Caki2 (cell line): Measurements from ENCODE around the gene FZR1. TPM values are rescaled to one million over a fixed set of nuclear protein-coding genes. Genes with fewer than 3 reads are reported as not detected.

Experiments
- DNase-seq: peaks from one replicate; pipeline ENCODE4 v3.0.0-alpha.2; 2015; ENCODE audit warnings: low read depth
- in situ Hi-C: cut with HindIII; loops from 2 replicates; pipeline ENCODE4 v1.10.0; 2016; ENCODE audit warnings: low sequenced_read_pairs, low pct_unique_long_range_greater_than_20kb, mixed read lengths
- total RNA-seq: library from RNA; depleted of rRNA; stranded (reverse); fragments of >200 nt; shearing (Covaris generic); gene quantifications from 2 replicates; pipeline ENCODE4 v1.2.3, GENCODE V29; 2014; ENCODE audit warnings: low replicate concordance

Gene FZR1
- total RNA-seq, 1 experiment from 2014 or later: 23.0 TPM

- in situ Hi-C loops: no loop called here
- DNase-seq: no peak
Measured at GRCh38 chr19:3535981-3536380, 29.9 kb downstream of the FZR1 start.

- in situ Hi-C loops: no loop called here
Measured at GRCh38 chr19:3536429-3537100, 30.5 kb downstream of the FZR1 start.

DNA sequence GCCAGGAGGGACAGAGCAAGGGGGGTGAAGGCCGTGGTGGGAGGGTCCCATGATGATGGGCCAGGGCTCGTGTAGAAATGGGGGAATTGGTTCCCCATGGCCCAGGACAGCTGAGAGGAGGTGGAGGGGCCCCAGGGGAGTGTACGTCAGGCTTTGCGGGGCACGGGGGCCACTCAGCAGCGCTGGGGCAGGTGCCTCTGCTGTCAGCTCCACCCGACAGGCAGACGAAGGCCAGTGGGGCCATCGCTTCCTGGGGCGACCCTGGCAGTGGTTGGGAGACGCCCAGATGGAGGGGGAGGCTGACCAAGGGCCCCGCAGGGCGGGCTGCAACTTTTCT is 31.0 kb downstream of the FZR1 start:
- in situ Hi-C loops: no loop called here
- DNase-seq: no peak

More at GRCh38 chr19:3536429-3537100, 30.5 kb downstream of the FZR1 start:
- DNase-seq: no peak

- DNase-seq: no peak
- in situ Hi-C loops: no loop called here
Measured at GRCh38 chr19:3537438-3538240, 31.5 kb downstream of the FZR1 start.

- DNase-seq: no peak
- in situ Hi-C loops: no loop called here
Measured at GRCh38 chr19:3538258-3538929, 32.3 kb downstream of the FZR1 start.

- in situ Hi-C loops: no loop called here
- no peak for DNase-seq
Measured at GRCh38 chr19:3538965-3539755, 33.0 kb downstream of the FZR1 start, which contains the start of gene TEKTIP1. TEKTIP1 (plus strand) TSS chr19:3539174; CDS start chr19:3539178, 4 bp downstream.

DNA sequence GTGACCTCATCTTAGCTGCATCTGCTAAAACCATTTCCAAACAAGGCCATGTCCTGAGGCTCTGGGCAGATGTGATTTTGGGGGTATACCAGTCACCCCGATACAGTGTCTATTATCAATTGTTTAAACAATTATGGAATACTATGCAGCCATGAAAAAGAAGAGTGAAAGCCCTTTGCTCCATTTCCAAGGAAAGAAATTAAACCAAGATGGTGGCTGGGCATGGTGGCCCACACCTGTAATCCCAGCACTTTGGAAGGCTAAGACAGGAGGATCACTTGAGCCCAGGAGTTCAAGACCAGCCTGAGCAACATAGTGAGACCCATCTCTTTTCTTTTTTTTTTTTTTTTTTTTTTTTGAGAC is 33.6 kb downstream of the FZR1 start:
- DNase-seq: no peak
- in situ Hi-C loops: no loop called here

DNA sequence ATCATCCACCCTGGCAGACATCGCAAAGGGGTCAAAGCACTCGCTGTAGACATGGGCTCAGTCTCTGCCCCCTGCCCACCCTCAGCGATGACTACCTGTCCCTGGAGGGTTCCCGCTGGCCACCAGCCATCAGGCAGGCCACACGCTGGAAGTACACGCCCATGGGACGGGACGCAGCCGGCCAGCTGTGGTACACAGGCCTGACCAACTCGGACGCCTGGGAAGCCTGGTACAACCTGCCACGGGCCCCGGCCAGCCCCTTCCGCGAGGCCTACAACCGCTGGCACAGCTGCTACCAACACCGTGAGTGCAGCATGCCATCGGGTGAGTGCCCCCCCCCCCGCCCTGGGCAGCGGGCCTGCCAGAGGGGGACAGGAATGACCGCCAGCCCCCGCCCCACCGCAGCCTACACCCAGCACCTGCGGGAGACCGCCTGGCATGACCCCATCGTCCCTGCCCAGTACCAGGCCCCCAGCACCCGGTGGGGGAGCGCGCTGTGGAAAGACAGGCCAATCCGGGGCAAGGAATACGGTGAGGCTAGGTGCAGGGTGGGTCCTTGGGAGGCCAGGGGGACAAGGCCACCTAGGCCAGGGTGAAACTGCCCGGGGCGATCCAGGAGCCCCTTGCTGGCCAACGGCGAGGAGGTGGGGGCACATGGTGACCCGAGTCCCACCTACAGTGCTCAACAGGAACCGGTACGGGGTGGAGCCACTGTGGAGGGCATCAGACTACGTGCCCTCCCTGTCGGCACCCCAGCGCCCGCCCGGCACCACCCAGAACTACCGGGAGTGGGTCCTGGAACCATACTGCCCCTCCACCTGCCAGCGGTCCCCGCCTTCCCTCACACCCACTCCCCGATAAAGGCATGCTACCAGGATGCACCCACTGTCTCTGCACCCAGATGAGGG is 37.3 kb downstream of the FZR1 start:
- in situ Hi-C loops: no loop called here

DNA sequence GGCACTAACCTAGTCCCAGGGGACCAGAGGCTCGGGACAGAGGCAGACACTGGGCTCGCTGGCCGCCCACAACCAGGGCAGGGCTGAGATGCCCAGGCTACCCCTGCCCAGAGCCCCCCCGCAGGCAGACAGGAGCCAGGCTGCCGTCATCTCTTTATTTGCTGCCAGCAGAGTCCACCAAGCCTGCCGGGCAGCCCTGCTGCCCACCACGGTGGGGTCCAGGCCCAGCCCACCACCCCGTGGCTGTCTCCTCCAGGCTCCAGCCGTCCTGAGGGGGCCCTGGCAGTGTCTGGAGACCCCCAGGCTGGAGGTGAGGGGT is 37.9 kb downstream of the FZR1 start:
- in situ Hi-C loops: no loop called here
- DNase-seq: no peak

More for the DNA sequence above, 37.3 kb downstream of the FZR1 start:
- DNase-seq: no peak

GRCh38 chr19:3544742-3545668 is 38.9 kb downstream of the FZR1 start:
- in situ Hi-C loops: no loop called here
- DNase-seq: peak; percentile 34

DNA sequence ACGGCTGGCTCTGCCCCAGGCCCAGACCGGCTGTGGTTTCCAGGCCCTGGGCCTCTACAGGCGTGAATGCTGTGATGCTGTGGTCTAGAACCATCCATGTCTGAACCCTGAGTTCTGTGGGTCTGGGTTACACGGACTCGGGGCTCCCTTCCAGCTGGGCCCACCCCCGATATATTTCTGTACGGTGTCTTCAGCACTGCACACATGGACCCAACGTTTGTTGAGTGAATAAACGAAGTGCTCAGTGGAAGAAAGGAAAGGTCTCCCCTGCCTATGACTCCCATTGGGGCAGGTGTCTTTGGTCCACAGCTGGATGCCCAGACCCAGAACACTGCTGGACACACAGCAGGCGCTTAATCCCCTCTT is 39.5 kb downstream of the FZR1 start:
- in situ Hi-C loops: no loop called here
- DNase-seq: no peak

GRCh38 chr19:3546119-3546518 is 40.0 kb downstream of the FZR1 start:
- in situ Hi-C loops: no loop called here
- DNase-seq: no peak

- DNase-seq: no peak
- in situ Hi-C loops: no loop called here
Measured at GRCh38 chr19:3547301-3547731, 41.2 kb downstream of the FZR1 start.

DNA sequence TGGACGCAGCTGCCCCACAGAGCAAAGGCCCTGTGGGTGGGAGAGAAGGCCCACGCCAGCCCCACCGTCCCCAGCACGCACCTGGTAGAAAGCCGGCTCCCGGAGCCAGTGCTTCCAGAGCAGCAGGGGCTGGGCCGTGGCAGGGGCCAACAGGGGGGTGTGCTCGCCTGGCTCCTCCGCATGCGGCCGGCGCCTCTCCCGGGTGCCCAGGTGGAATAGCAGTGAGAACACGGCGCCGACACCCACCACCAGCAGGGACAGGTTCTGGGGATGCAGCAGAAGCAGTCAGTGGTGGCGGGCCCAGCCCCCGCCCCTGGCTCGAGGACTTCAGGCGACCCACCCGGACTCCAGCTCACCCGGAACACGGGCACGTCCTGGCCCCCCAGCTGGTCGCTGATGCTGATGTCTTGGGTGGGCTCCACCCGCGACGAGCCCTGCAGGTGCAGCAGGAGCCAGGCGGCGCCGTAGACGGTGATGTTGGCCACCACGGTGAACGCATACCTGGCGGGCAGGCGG is 41.7 kb downstream of the FZR1 start:
- in situ Hi-C loops: no loop called here

GRCh38 chr19:3548606-3549005 is 42.5 kb downstream of the FZR1 start:
- DNase-seq: no peak
- in situ Hi-C loops: no loop called here

More for the DNA sequence above, 41.7 kb downstream of the FZR1 start:
- DNase-seq: no peak

- in situ Hi-C loops: no loop called here
- DNase-seq: no peak
Measured at GRCh38 chr19:3549816-3550215, 43.7 kb downstream of the FZR1 start.
